ENCODE data around the gene CHRD. TPM values are rescaled to one million over a fixed set of nuclear protein-coding genes. Genes with fewer than 3 reads are reported as not detected.
"Not testable (repeated sequence)": the region's sequence is repeated elsewhere in the genome, so short reads cannot be mapped to it uniquely, and the experiment has no call there.

Gene CHRD
- total and polyA plus RNA-seq, 5 experiments from 2014 or later = not detected

DNA sequence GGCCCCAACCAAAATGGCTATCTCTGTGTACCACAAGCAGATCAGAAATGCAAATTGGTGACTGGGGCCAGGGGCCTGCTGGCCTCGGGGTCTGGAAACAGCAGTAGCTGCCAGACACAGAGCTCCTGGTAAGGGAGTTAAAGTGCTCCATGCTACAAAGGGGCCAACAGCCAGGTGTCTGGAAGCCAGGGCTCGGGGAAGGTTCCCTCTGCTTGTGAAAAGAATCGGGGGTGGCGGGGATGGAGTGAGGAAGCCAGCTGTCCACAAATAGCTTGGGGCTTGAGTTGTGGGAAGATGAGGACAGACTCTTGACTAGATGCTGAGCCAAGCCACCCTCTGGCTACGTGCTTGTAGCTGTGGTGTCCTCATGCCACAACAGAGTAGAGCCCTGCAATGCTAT lies 39.3 kb downstream of the CHRD start:
- ATAC-seq (no peak), DNase-seq (no peak)
- Mint-ChIP-seq H3K4me1 (no peaks in the 10 kb centered on the region), H3K27me3 (peaks cover 0 to 7% (median 4%) of the 10 kb centered on the region in 5 donors), H3K36me3 (no peaks in the 10 kb centered on the region), H3K27ac (no peak overlapping the region), H3K9me3 (no peaks in the 10 kb centered on the region), H3K4me3 (no peak overlapping the region)
- POLR2A ChIA-PET = no interaction called here

DNA sequence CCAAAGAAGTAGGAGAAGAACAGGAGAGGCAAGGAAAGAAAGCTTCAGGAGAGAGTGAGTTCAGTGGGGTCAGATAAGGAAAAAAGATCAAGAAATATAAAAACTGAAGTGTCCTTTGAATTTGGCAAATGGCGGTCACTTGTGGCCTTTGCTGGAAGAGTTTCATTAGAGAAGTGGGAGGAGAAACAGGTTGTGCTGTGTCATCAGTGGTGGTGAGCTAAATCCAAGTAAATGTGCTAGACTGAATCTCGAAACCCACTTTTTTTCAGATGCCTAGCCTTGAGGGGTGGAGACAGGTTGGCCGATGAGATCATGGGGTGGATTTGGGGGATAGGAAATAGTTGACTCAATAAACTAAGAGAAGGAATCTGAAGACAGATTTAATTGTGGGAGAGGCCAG lies 43.7 kb downstream of the CHRD start:
- Mint-ChIP-seq H3K9me3 (no peaks in the 10 kb centered on the region), H3K36me3 (no peaks in the 10 kb centered on the region), H3K4me1 (no peaks in the 10 kb centered on the region), H3K27ac (no peak overlapping the region), H3K27me3 (peaks cover 0 to 17% (median 7%) of the 10 kb centered on the region in 5 donors), H3K4me3 (no peak overlapping the region)
- DNase-seq = no peak
- POLR2A ChIA-PET = no interaction called here
- no peak for ATAC-seq

DNA sequence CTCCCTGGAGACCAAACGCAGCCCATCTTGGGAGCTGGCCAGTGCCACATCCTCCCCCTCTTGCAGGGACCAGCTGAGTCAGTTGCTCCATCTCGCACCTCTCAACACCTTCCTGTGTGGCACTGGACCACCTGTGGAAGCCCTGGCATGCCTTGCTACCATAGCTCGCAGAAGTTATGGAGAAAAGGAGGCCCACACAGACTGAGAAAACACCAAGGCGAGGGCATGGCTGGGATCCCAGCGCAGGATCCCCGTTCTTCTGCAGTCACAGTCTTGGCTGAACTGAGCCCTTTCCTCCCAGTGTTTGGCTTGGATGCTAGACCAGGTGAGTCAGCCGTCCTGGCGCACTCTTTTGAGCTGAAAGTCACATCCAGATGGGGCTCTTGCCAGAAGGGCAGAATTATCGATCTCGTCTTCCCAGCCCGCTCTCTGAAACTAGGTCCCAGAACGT lies 46.9 kb downstream of the CHRD start:
- no peak overlapping the region for H3K4me3 Mint-ChIP-seq
- POLR2A ChIA-PET = no interaction called here

DNA sequence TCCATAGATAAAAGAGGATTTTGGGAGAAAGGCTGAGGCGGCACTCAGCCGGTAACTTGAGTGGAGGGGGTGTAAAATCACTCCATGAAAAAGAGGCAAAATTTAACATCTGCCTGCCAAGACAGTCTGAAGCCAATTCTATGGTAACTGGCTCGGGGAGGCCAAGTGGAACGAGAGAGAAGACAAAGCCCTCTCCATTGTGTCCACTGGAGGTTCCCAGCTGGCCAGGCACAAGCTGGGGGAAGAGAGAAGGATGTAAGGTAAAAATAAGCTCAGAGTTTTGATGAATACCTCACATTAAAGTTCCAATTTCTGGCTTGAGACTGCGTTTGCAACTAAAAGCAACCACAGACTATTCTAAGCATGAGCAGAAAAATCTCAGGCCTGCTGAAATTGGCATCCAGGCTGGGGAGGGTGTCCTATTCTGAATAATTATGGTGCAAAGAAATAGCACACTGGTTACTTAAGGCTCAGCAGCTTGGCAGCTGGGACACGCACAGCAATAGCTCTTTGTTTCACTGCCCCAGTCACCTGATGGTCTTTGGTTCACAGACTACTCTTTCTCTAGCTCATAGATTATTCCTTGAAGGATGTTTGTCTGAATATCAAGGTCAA lies 48.8 kb downstream of the CHRD start:
- no peak for ATAC-seq
- no peak overlapping the region for H3K4me3 Mint-ChIP-seq
- H3K36me3 Mint-ChIP-seq = no peaks in the 10 kb centered on the region
- H3K9me3 Mint-ChIP-seq = no peaks in the 10 kb centered on the region
- H3K4me1 Mint-ChIP-seq = no peaks in the 10 kb centered on the region
- H3K27me3 Mint-ChIP-seq = peaks cover 0 to 14% (median 4%) of the 10 kb centered on the region in 5 donors
- DNase-seq = no peak
- POLR2A ChIA-PET = no interaction called here
- H3K27ac Mint-ChIP-seq = no peak overlapping the region

More for the DNA sequence above, 46.9 kb downstream of the CHRD start:
- Mint-ChIP-seq H3K9me3 (no peaks in the 10 kb centered on the region), H3K27me3 (peaks cover 0 to 17% (median 7%) of the 10 kb centered on the region in 5 donors), H3K4me1 (no peaks in the 10 kb centered on the region), H3K27ac (no peak overlapping the region), H3K36me3 (no peaks in the 10 kb centered on the region)
- DNase-seq (no peak), ATAC-seq (no peak)

DNA sequence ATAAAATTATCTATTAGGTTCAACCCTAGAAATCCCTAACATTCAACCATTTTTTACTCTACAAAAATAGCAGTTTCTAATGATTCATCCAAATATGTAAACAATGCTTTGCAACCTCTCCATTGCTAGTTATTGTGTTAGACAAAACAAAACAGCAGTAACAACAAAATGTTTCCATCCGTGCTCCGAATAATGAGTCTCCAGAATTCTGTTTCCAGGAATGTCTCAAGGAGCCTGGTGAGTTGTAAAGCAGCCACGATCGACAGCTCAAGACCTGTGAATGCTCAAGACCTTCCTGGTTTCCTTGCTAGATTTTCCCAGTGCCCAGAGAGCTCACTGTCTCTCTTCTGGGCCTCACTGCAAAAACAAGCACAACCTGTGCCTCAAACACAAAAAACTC lies 49.9 kb downstream of the CHRD start:
- DNase-seq (no peak), ATAC-seq (no peak)
- peaks cover 0 to 13% (median 3%) of the 10 kb centered on the region in 5 donors for H3K27me3 Mint-ChIP-seq
- no peaks in the 10 kb centered on the region for H3K4me1 Mint-ChIP-seq
- POLR2A ChIA-PET = no interaction called here
- H3K36me3 Mint-ChIP-seq = peaks cover 0 to 4% (median 0%) of the 10 kb centered on the region in 3 donors
- H3K27ac Mint-ChIP-seq = no peak overlapping the region
- H3K4me3 Mint-ChIP-seq = no peak overlapping the region
- no peaks in the 10 kb centered on the region for H3K9me3 Mint-ChIP-seq

DNA sequence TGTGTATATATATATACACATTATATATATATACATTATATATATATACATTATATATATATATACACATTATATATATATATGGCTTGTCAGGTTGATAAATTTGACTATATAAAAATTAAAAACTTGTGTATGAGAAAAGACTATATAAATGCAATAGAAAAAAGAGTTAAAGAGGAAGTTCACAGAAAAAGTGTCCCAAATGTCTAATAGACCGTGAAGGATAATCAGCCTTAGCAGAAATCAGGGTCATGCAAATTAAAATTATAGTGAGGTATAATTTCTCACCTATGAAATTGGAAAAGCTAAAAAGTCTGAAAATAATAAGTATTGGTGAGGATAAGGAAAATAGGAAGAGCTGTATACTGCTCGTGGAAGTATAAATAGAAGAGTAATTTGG lies 51.1 kb downstream of the CHRD start:
- Mint-ChIP-seq H3K36me3 (peaks cover 0 to 4% (median 0%) of the 10 kb centered on the region in 3 donors), H3K9me3 (no peaks in the 10 kb centered on the region), H3K27ac (no peak overlapping the region), H3K4me3 (no peak overlapping the region), H3K4me1 (no peaks in the 10 kb centered on the region), H3K27me3 (peaks cover 0 to 12% (median under 1%) of the 10 kb centered on the region in 5 donors)
- POLR2A ChIA-PET = no interaction called here
- DNase-seq (no peak), ATAC-seq (no peak)

DNA sequence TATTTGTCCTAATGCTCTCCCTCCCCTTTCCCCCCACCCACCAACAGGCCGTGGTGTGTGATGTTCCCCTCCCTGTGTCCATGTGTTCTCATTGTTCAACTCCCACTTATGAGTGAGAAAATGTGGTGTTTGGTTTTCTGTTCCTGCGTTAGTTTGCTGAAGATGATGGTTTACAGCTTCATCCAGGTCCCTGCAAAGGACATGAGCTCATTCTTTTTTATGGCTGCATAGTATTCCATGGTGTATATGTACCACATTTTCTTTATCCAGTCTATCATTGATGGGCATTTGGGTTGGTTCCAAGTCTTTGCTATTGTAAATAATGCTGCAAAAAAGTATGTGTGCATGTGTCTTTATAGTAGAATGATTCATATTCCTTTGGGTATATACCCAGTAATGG lies 53.3 kb downstream of the CHRD start:
- H3K27me3 Mint-ChIP-seq, POLR2A ChIA-PET: not testable (repeated sequence)

DNA sequence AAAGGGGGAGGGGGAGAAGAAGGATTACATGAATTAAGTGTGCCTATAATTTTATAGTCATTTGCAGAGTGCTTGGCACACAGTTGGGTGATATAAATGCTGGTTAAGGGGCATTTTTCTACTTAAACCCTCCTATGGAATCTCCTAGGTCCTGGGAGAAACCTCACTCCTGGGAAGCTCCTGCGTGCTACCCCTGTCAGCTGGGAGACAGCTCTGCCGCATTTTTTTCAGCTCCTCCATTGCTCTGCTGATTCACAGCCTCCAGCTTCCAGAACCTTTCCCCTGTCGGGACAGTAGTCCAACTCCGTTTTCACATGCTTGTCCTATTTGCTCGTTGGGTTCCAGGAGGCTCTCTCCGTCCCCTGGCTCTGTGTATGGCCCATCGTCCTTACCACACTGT lies 59.2 kb downstream of the CHRD start:
- H3K4me1 Mint-ChIP-seq = peaks cover 0 to 13% (median 2%) of the 10 kb centered on the region in 4 donors
- H3K27ac Mint-ChIP-seq = peak overlapping the region in 1 of 10 donors; percentile 29
- peaks cover 5 to 27% (median 9%) of the 10 kb centered on the region in 5 donors for H3K27me3 Mint-ChIP-seq
- H3K4me3 Mint-ChIP-seq = no peak overlapping the region
- no peak for ATAC-seq
- H3K9me3 Mint-ChIP-seq = peaks cover 0 to 12% (median 5%) of the 10 kb centered on the region in 9 donors
- POLR2A ChIA-PET = no interaction called here
- no peak for DNase-seq
- peaks cover 0 to 8% (median 3%) of the 10 kb centered on the region in 3 donors for H3K36me3 Mint-ChIP-seq

More for the DNA sequence above, 53.3 kb downstream of the CHRD start:
- not testable (repeated sequence) for H3K36me3 Mint-ChIP-seq, H3K9me3 Mint-ChIP-seq, H3K4me3 Mint-ChIP-seq, ATAC-seq, DNase-seq, H3K4me1 Mint-ChIP-seq, H3K27ac Mint-ChIP-seq

Other genes with a start within 250 kb of the CHRD start
- 10 to 100 TPM; 87.2 to 93.5 TPM for gene EIF2B5, start 244.7 kb upstream of the CHRD start, total RNA-seq
- 10 to 100 TPM; 45.8 to 66.6 (median 54.5) TPM for gene EIF2B5, start 244.7 kb upstream of the CHRD start, polyA plus RNA-seq
- 10 to 100 TPM; 44.2 to 50.4 TPM for gene DVL3, start 224.7 kb upstream of the CHRD start, total RNA-seq
- gene DVL3, start 224.7 kb upstream of the CHRD start, polyA plus RNA-seq = 10 to 100 TPM in 1 of 3 donors, 1 to 10 TPM in 2; 3.0 to 10.8 (median 9.1) TPM
- gene AP2M1, start 205.2 kb upstream of the CHRD start, total RNA-seq = 100 to 1,000 TPM; 181 to 193 TPM
- gene AP2M1, start 205.2 kb upstream of the CHRD start, polyA plus RNA-seq = 100 to 1,000 TPM; 210 to 271 (median 234) TPM
- gene ABCF3, start 193.9 kb upstream of the CHRD start, total RNA-seq = 100 to 1,000 TPM; 126 to 128 TPM
- gene ABCF3, start 193.9 kb upstream of the CHRD start, polyA plus RNA-seq = 10 to 100 TPM; 35.2 to 56.3 (median 37.6) TPM
- under 1 TPM in 1 of 2 experiments, not detected in 1; 0.41 TPM for gene VWA5B2, start 150.5 kb upstream of the CHRD start, total RNA-seq
- gene VWA5B2, start 150.5 kb upstream of the CHRD start, polyA plus RNA-seq = under 1 TPM in 2 of 3 donors, not detected in 1; 0.12 to 0.23 TPM
- gene ALG3, start 131.1 kb upstream of the CHRD start, total RNA-seq = 10 to 100 TPM; 37.7 to 45.3 TPM
- 10 to 100 TPM; 47.6 to 68.6 (median 49.8) TPM for gene ALG3, start 131.1 kb upstream of the CHRD start, polyA plus RNA-seq
- gene EEF1AKMT4, start 130.4 kb upstream of the CHRD start, total RNA-seq = 1 to 10 TPM; 1.4 to 1.8 TPM
- gene EEF1AKMT4, start 130.4 kb upstream of the CHRD start, polyA plus RNA-seq = 1 to 10 TPM; 3.4 to 4.0 (median 3.5) TPM
- not detected for gene CAMK2N2, start 118.5 kb upstream of the CHRD start, total RNA-seq
- gene CAMK2N2, start 118.5 kb upstream of the CHRD start, polyA plus RNA-seq = not detected
- not detected for gene ECE2, start 104.0 kb upstream of the CHRD start, total RNA-seq
- gene ECE2, start 104.0 kb upstream of the CHRD start, polyA plus RNA-seq = not detected
- gene PSMD2, start 80.8 kb upstream of the CHRD start, total RNA-seq = 100 to 1,000 TPM; 135 to 150 TPM
- 100 to 1,000 TPM; 167 to 183 (median 178) TPM for gene PSMD2, start 80.8 kb upstream of the CHRD start, polyA plus RNA-seq
- gene EIF4G1, start 65.4 kb upstream of the CHRD start, total RNA-seq = 100 to 1,000 TPM; 220 to 229 TPM
- 10 to 100 TPM; 13.6 to 44.6 (median 21.1) TPM for gene EIF4G1, start 65.4 kb upstream of the CHRD start, polyA plus RNA-seq
- gene FAM131A, start 42.5 kb upstream of the CHRD start, total RNA-seq = 1 to 10 TPM; 7.7 to 9.0 TPM
- 1 to 10 TPM in 2 of 3 donors, under 1 TPM in 1; 0.98 to 1.8 (median 1.0) TPM for gene FAM131A, start 42.5 kb upstream of the CHRD start, polyA plus RNA-seq
- gene CLCN2, start 18.4 kb upstream of the CHRD start, total RNA-seq = 1 to 10 TPM; 5.2 to 6.3 TPM
- 1 to 10 TPM in 1 of 3 donors, under 1 TPM in 2; 0.12 to 1.1 (median 0.28) TPM for gene CLCN2, start 18.4 kb upstream of the CHRD start, polyA plus RNA-seq
- gene POLR2H, start 18.3 kb upstream of the CHRD start, total RNA-seq = 10 to 100 TPM; 58.2 to 60.9 TPM
- gene POLR2H, start 18.3 kb upstream of the CHRD start, polyA plus RNA-seq = 10 to 100 TPM; 58.0 to 81.6 (median 68.0) TPM
- gene THPO, start 1.8 kb upstream of the CHRD start, total RNA-seq = not detected
- not detected for gene THPO, start 1.8 kb upstream of the CHRD start, polyA plus RNA-seq
- not detected for gene EPHB3, start 181.7 kb downstream of the CHRD start, total RNA-seq
- gene EPHB3, start 181.7 kb downstream of the CHRD start, polyA plus RNA-seq = under 1 TPM; 0.23 to 0.59 (median 0.55) TPM

Measured in naive thymus-derived CD8-positive, alpha-beta T cell (primary cell).